Stimulated activated naive CD8-positive, alpha-beta T cell treated with anti-CD3 and anti-CD28 coated beads, Interleukin-15, amount 100 ng/mL, for 72 hours (primary cell): ENCODE measurements around the gene DLST.
"Not testable (repeated sequence)": the region's sequence is repeated elsewhere in the genome, so short reads cannot be mapped to it uniquely, and the experiment has no call there.

ENCODE experiments used
- ATAC-seq: fragments of 150-1000 bp; cut with Tn5 transposase; 2 replicates; pipeline ENCODE4 v1.10.0; 2021; ENCODE audit warnings: mild to moderate bottlenecking, moderate library complexity
- DNase-seq, 2 donors: peaks; one replicate each; pipeline ENCODE4 v3.0.0; 2021 to 2022
- H3K27ac Mint-ChIP-seq, 2 donors: one replicate each; pipeline ENCODE4 v1.8.0; 2022; ENCODE audit warnings: mild to moderate bottlenecking in 2 of 2, mixed read lengths in 2 of 2, moderate library complexity in 2 of 2
- H3K27me3 Mint-ChIP-seq: one replicate; pipeline ENCODE4 v1.8.0; 2022; ENCODE audit warnings: mixed read lengths
- H3K4me1 Mint-ChIP-seq: one replicate; pipeline ENCODE4 v1.8.0; 2022; ENCODE audit warnings: mild to moderate bottlenecking, mixed read lengths
- H3K4me3 Mint-ChIP-seq, 2 donors: one replicate each; pipeline ENCODE4 v1.8.0; 2022; ENCODE audit warnings: mild to moderate bottlenecking in 2 of 2, mixed read lengths in 2 of 2, moderate library complexity in 1 of 2
- H3K9me3 Mint-ChIP-seq, 2 donors: one replicate each; pipeline ENCODE4 v1.8.0; 2022; ENCODE audit warnings: mixed read lengths in 2 of 2

DLST gene

DNA sequence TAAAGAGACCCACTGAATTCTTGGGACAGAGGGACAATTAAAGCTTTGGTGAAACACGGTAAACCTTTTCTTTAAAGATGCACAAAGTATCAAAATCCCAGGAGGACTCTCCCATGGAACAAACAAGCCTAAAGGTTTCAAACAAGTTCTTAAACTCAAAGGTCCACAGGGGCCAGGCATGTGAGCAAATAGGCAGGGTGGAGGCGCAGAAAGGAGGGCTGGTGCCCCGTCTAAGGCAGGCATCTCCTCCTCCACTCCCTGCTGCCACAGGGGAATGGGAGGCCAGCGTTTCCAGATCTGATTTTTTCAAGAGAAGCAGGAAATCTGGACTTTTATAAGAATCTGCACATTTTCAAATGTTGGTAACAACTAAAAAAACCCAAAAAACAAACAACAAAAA is 33.7 kb downstream of the DLST start:
- H3K27me3 Mint-ChIP-seq = no peaks in the 10 kb centered on the region
- DNase-seq (no peak), ATAC-seq (no peak)
- peak overlapping the region in 1 of 2 donors; percentile 76 for H3K27ac Mint-ChIP-seq
- no peaks in the 10 kb centered on the region for H3K4me1 Mint-ChIP-seq
- H3K4me3 Mint-ChIP-seq = no peak overlapping the region
- H3K9me3 Mint-ChIP-seq = no peaks in the 10 kb centered on the region

DNA sequence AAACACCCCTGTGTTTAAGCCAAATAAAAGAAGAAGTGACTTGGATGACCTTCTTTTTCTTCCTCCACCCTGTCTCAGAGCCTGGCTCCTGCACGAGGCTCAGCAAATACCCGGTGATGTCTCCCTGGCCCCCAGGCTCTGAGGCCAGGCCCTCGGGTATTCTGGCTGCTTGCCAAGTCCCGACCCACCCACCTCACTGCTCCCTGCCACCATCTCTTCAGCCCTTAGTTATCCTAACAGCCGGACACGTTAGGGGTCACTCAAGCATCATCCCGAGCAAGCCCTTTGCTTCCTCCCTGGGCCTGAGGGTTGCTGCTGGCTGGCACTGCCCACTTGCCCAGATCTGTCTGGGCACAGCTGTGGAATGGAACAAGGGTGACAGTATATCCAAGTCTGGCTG is 34.1 kb downstream of the DLST start:
- Mint-ChIP-seq H3K4me3 (no peak overlapping the region), H3K27ac (peak overlapping the region in 1 of 2 donors; percentile 76), H3K9me3 (no peaks in the 10 kb centered on the region), H3K27me3 (no peaks in the 10 kb centered on the region), H3K4me1 (no peaks in the 10 kb centered on the region)
- ATAC-seq (no peak), DNase-seq (no peak)

DNA sequence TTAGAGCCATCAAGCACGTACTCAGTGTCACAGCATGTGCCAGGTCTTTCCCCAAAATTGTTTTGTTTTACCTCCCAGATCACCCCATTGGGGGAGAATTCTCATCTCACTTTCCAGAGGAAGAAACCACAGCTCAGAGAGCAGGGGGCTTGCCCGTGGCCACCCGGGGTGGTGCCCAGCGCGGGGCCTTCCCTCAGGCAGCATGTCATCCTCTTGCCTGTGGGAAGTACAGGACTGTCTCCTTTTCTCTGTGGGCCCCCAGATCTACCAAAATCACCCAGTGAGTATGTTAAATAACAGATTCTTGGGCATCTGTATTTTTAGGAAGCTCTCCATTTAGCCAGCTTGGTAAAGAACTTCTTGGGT is 35.4 kb downstream of the DLST start:
- H3K4me1 Mint-ChIP-seq = peaks cover 2% of the 10 kb centered on the region
- ATAC-seq = no peak
- DNase-seq = no peak
- H3K4me3 Mint-ChIP-seq = no peak overlapping the region
- no peak overlapping the region for H3K27ac Mint-ChIP-seq
- H3K27me3 Mint-ChIP-seq = no peaks in the 10 kb centered on the region
- H3K9me3 Mint-ChIP-seq = no peaks in the 10 kb centered on the region

DNA sequence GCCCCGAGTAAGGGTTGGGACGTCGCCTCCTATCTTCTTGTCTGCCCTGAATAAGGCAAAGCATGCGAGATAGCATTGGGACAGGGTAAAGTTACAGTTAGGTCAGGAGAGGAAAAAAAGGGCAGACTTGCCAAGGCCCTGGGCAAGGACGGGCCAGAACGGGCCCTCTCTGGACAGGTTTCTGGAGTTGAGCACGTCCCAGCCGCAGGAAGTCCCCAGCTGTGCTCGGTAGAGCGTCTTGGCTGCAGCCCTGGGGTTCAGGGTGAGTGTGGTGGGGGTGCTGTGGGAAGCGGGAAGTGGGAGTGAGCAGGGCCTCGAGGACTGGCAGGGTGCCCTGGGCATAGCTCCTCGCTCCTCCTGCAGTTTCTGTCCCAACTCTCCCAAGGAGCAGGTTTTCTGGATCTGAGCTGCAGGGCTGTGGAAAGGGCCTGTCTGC is 35.9 kb downstream of the DLST start:
- Mint-ChIP-seq H3K4me1 (peaks cover 6% of the 10 kb centered on the region), H3K27ac (no peak overlapping the region)
- DNase-seq = no peak

DNA sequence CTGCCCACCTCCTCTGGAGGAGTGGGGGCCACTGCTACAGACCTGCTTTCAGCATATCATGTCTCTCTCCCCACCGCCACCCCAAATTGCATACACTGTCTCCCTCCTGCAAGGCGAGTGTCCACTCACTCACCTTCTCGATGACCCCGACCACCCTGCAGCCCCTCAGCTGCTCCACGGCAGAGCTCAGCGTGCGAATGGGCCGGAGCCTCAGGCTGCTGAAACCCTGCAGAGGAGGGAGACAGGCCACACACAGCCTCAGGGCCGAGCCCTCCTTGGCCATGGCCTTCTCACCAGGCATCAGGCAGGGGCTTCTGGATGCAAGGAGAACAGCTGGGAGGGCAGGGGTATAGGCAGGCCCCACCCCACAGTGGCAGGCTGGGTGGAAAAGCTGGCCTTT is 36.7 kb downstream of the DLST start:
- Mint-ChIP-seq H3K4me3 (no peak overlapping the region), H3K27me3 (no peaks in the 10 kb centered on the region), H3K27ac (no peak overlapping the region), H3K9me3 (no peaks in the 10 kb centered on the region), H3K4me1 (peaks cover 6% of the 10 kb centered on the region)
- ATAC-seq (no peak), DNase-seq (no peak)

More for the DNA sequence above, 35.9 kb downstream of the DLST start:
- Mint-ChIP-seq H3K27me3 (no peaks in the 10 kb centered on the region), H3K9me3 (no peaks in the 10 kb centered on the region), H3K4me3 (no peak overlapping the region)
- ATAC-seq = no peak

DNA sequence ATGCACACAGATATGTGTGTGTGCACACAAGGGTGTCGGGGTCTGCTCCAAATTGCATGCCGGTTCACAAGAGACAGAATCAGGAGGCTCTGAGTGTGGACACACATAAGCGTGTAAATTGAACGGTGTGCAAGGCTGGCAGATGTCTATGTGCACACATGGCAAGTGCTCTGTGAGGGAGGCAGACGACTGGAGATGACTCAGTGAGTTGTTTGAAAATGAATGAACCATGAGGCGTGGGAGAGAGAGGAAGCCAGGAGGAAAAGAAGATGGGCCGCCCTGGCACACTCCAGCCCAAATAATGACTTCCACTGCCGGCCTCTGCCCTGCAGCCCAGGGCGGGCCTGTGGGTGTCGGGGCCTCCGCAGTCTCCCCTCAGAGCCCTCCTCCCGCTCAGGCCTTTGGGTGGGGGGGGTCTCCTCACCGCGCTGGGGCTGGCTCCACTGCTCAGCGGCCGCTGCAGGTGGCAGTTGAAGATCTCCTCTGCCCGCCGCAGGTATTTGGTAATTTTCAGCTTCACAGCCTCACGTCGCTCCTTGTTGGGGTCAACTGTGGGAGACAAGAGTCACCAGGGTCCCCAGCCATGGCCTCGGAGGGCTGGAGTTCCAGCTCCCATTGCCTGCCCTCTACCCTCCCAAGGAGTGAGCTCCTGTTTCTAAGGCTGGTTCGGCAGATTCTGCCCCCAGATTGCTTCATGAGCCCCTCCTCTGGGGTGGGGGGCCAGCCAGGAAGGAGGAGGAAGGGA is 37.9 kb downstream of the DLST start:
- no peak for DNase-seq
- Mint-ChIP-seq H3K27ac (no peak overlapping the region), H3K4me1 (peaks cover 11% of the 10 kb centered on the region), H3K27me3 (no peaks in the 10 kb centered on the region), H3K9me3 (no peaks in the 10 kb centered on the region), H3K4me3 (no peak overlapping the region)
- no peak for ATAC-seq

DNA sequence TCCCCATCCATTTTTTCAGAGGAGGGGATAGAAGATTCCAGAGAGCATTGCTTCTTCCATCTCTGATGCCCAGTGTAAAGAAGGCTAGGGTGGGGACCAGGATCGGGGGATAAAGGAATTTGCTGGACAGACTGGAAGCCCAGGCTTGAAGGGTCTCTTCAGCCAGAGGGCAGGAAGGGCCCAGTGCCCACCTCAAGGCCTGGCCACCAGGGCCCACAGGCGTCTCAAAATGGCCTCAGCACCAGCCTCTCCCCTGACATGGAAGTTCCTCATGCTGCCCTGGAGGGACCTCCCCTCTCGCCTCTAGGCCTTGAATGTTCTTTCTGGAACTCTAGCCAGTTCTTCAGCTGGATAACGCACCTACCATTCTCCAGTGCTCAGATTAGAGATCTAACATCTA is 38.6 kb downstream of the DLST start:
- DNase-seq = no peak
- Mint-ChIP-seq H3K9me3 (no peaks in the 10 kb centered on the region), H3K27me3 (no peaks in the 10 kb centered on the region), H3K4me3 (no peak overlapping the region), H3K27ac (no peak overlapping the region), H3K4me1 (peaks cover 11% of the 10 kb centered on the region)
- no peak for ATAC-seq

DNA sequence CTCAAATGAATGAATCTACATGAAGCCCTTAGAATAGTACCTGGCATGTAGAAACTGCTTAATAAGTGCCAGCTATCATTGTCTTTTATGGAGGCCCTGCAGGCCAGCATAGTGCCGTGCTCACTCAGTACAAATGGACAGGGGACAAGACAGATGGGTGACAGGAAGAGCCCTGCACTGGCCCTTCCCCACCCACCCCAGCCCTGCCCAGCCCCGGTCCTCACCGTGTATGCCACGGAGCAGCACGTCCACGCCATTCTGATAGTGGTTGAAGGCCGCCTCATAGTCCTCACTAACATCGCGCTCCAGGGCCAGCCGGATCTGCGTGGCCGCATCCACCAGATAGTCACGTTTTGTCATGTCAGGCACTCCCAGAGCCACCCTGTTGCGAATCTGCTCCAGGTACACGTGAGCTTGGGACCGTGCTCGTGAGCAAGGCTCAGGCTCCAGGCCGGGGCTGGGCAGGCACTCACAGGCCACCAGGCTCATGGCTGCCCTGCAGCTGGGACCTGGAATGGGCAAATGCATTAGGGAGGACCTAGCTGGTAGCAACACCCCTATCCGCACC is 39.4 kb downstream of the DLST start:
- no peak overlapping the region for H3K27ac Mint-ChIP-seq
- ATAC-seq = no peak
- H3K4me1 Mint-ChIP-seq = peaks cover 11% of the 10 kb centered on the region
- no peaks in the 10 kb centered on the region for H3K9me3 Mint-ChIP-seq
- no peak overlapping the region for H3K4me3 Mint-ChIP-seq
- H3K27me3 Mint-ChIP-seq = no peaks in the 10 kb centered on the region
- no peak for DNase-seq

DNA sequence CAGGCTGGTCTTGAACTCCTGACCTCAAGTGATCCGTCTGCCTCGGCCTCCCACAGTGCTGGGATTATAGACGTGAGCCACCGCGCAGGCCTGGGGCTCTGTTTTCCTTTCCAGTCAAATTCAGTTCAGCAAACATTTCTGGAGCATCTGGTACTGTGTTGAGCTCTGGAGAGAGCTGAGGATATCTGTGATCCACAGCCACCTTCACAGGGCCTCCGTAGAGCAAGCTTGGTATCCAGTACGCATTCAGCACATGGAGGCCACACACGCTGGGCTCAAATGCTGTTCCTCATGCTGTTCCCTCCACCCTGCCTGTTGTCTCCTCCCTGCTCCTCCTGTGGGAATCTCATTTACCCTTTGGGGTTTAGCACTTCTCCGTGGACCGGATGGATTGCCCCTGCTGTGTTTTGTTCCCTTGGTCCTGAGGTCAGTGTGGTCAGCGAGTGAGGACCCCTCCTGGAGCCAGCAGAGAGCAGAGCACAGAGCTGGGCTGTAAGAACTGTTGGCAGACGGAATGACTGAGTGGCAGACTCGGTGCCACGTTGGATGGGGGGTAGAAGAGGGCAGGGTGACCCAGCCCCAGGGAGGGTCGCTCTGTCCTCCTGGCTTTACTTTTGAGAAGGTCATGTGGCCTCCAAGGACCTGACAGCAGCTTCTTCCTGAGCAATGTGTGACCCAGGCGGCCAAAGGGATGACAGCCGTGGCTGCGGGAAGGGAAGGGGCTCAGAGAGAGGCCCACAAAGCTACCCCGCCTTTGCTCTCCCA is 40.5 kb downstream of the DLST start:
- H3K27ac Mint-ChIP-seq = peak overlapping the region in 1 of 2 donors; percentile 82
- H3K9me3 Mint-ChIP-seq = no peaks in the 10 kb centered on the region

DNA sequence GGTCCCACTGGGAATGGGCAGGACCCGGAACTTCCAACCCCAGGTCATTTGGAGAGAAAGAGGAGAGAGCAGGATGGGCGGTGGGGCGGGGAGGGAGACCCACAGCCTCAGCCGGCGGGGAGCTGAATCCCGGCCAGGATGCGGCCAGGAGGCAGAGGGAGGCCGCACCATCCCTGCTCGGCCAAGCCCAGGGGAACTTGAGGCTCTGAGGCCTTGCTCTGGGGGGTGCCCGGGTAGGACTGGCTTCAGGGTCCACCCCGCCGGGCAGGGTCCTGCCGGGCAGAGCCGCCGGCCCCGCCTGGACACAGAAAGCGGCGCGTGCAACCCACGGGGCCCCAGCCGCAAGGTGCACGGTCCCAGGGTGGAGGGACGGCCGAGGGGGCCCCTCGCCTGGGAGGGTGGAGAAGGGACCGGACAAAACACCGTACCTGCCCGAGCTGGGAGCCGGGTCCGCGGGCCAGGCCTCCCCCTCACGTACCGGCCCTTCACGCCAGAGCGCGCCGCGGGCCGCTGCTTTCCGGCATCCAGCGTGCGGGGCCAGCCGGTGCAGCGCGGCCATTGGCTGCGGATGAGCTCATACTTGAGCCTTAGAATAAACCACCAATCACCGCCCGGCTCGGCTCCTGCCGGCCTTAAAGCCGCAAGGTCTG is 41.2 kb downstream of the DLST start, which contains the start of gene RPS6KL1:
RPS6KL1 (minus strand) TSS at position 509 of the 650 bp plus-strand sequence. CDS start 1,719 bp downstream, outside the sequence.
- no peaks in the 10 kb centered on the region for H3K27me3 Mint-ChIP-seq
- peaks cover 11% of the 10 kb centered on the region for H3K4me1 Mint-ChIP-seq
- DNase-seq (peak; percentile 68 to 77), ATAC-seq (peak; percentile 97)
- H3K9me3 Mint-ChIP-seq = no peaks in the 10 kb centered on the region
- peak within 1 kb of the TSS; percentile 72 to 80 for H3K4me3 Mint-ChIP-seq
- H3K27ac Mint-ChIP-seq = peak within 1 kb of the TSS in 1 of 2 donors; percentile 82

More for the DNA sequence above, 40.5 kb downstream of the DLST start:
- H3K27me3 Mint-ChIP-seq = no peaks in the 10 kb centered on the region
- peak overlapping the region; percentile 72 to 80 for H3K4me3 Mint-ChIP-seq
- DNase-seq = no peak
- no peak for ATAC-seq
- H3K4me1 Mint-ChIP-seq = peaks cover 11% of the 10 kb centered on the region

DNA sequence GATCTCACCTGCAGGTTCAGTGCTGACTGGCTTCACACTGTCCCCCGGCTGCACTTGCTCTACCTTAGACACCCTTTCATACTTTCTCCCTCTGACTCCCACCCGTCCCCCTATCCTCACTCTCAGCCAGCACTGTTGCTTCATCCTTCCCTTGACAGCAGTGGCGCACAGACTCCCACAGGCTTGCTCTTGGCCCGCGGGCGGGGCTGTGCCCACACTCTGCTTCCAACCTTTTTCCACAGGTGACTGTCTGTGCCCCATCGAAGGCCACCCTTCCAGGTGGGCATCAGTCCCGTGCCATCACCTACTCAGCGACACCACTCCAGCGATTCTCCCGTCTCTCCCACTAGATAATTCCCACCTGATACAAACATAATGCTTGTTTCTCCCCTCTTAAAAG is 42.3 kb downstream of the DLST start:
- Mint-ChIP-seq H3K27me3 (no peaks in the 10 kb centered on the region), H3K4me1 (peaks cover 11% of the 10 kb centered on the region), H3K9me3 (no peaks in the 10 kb centered on the region), H3K27ac (no peak overlapping the region), H3K4me3 (peak overlapping the region in 1 of 2 donors; percentile 24)
- DNase-seq = no peak
- ATAC-seq = no peak

DNA sequence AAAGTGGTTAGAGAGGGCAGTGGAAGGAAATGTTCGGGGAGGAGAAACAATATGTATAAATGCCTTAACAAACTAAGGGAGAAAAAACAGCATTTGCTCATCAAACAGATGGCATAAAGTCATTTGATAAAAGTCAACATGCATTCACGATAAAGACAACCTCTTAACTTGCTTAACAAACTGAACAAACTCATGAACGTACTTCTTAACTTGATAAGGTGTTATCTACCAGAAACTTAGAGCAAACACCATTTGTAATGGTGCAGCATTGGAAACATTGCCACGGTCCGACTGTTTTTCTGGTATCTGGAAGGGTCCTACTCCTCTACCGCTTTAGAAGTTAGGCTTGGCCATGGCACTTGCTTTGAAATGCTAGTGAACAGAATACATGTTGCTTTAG is 45.5 kb downstream of the DLST start:
- DNase-seq (no peak), ATAC-seq (no peak)
- no peak overlapping the region for H3K27ac Mint-ChIP-seq
- H3K27me3 Mint-ChIP-seq = no peaks in the 10 kb centered on the region
- peaks cover 10% of the 10 kb centered on the region for H3K4me1 Mint-ChIP-seq
- no peaks in the 10 kb centered on the region for H3K9me3 Mint-ChIP-seq
- no peak overlapping the region for H3K4me3 Mint-ChIP-seq

DNA sequence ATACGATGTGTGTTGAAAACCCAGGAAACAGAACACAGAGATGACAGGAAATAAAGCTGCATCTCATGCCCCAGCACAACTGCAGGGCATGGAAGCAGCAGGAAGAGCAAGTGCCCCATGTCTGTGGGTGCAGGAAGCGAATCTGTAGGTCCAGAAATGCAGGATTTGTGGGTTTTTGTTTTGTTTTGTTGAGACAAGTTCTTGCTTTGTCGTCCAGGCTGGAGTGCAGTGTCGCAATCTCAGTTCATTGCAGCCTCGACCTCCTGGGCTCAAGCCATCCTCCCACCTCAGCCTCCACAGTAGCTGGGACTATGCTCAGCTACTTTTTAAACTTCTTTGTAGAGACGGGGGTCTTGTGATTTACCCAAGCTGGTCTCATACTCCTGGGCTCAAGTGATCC is 47.5 kb downstream of the DLST start:
- Mint-ChIP-seq H3K9me3 (no peaks in the 10 kb centered on the region), H3K4me1 (peaks cover 9% of the 10 kb centered on the region), H3K27me3 (peaks cover 7% of the 10 kb centered on the region), H3K27ac (peak overlapping the region in 1 of 2 donors; percentile 17), H3K4me3 (no peak overlapping the region)
- ATAC-seq = no peak
- no peak for DNase-seq

DNA sequence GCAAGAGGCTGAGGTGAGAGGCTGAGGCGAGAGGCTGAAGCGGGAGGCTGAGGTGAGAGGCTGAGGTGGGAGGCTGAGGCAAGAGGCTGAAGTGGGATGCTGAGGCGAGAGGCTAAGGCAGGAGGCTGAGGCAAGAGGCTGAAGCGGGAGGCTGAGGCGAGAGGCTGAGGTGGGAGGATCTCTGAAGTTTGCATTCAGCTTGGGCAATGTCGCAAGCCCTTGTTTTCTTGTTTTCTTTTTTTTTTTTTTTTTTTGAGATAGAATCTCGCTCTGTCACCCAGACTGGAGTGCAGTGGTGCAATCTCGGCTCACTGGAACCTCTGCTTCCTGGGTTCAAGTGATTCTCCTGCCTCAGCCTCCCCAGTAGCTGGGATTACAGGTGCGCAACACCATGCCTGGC is 50.0 kb downstream of the DLST start:
- not testable (repeated sequence) for H3K27ac Mint-ChIP-seq, H3K4me3 Mint-ChIP-seq, ATAC-seq, H3K9me3 Mint-ChIP-seq, H3K4me1 Mint-ChIP-seq, DNase-seq, H3K27me3 Mint-ChIP-seq

DNA sequence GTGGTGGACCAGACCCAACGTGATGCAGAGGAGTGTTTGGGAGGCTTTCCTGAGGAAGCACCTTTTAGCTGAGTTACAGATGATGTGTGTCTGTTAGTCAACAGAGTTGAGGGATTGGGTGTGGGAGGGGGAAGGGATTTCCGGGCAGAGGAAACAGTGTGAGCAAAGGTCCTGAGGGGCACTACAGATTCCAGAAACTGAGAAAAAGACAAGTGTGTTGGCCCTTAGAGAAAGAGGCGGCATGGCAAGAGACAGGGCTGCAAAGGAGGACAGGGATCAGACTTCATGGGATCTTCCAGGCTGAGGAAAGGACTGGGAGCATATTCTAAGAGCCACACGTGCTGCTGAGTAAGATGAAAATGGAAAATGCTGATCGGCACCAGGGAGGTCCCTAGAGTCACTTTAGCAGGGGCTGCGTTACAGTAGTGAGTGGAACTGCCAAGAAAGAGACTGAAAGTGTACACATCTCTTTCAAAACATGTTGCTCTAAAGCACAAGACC is 50.7 kb downstream of the DLST start:
- Mint-ChIP-seq H3K27me3 (peaks cover 7% of the 10 kb centered on the region), H3K27ac (peak overlapping the region in 1 of 2 donors; percentile 86), H3K9me3 (no peaks in the 10 kb centered on the region), H3K4me1 (peaks cover 14% of the 10 kb centered on the region), H3K4me3 (peak overlapping the region; percentile 2 to 16)
- DNase-seq = no peak
- peak; percentile 37 for ATAC-seq
